H9 (cell line): ENCODE results near the gene ITPKA. TPM values are rescaled to one million over a fixed set of nuclear protein-coding genes. Genes with fewer than 3 reads are reported as not detected.
"Not testable (repeated sequence)": the region's sequence is repeated elsewhere in the genome, so short reads cannot be mapped to it uniquely, and the experiment has no call there.

Experiments used
- DNase-seq: peaks from one replicate; pipeline ENCODE4 v3.0.0-alpha.2; 2017
- H2AFZ ChIP-seq: one replicate; pipeline ENCODE4 v1.6.1; 2013; ENCODE audit warnings: mild to moderate bottlenecking, low read length, control low read depth, moderate library complexity
- H2AK5ac ChIP-seq: 2 replicates; pipeline ENCODE4 v1.6.1; 2013; ENCODE audit warnings: low read length, control low read depth, mixed read lengths; ENCODE audit not compliant: insufficient read length
- H2BK120ac ChIP-seq: one replicate; pipeline ENCODE4 v1.6.1; 2013; ENCODE audit warnings: low read depth, mild to moderate bottlenecking, low read length, control low read depth, inconsistent platforms; ENCODE audit not compliant: poor library complexity, severe bottlenecking
- H2BK12ac ChIP-seq: 2 replicates; pipeline ENCODE4 v1.6.1; 2013; ENCODE audit warnings: low read length, control low read depth, mixed read lengths, low read depth; ENCODE audit not compliant: insufficient read length
- H2BK15ac ChIP-seq: 2 replicates; pipeline ENCODE4 v1.6.1; 2013; ENCODE audit warnings: low read depth, low read length, control low read depth
- H2BK20ac ChIP-seq: one replicate; pipeline ENCODE4 v1.6.1; 2013; ENCODE audit warnings: low read depth, mild to moderate bottlenecking, low read length, control low read depth, inconsistent platforms; ENCODE audit not compliant: poor library complexity, severe bottlenecking
- H2BK5ac ChIP-seq: 2 replicates; pipeline ENCODE4 v1.6.1; 2013; ENCODE audit warnings: low read length, control low read depth, mixed read lengths; ENCODE audit not compliant: insufficient read length
- H3K14ac ChIP-seq: 2 replicates; pipeline ENCODE4 v1.6.1; 2013; ENCODE audit warnings: low read length, control low read depth; ENCODE audit not compliant: insufficient read depth
- H3K18ac ChIP-seq: 2 replicates; pipeline ENCODE4 v1.6.1; 2013; ENCODE audit warnings: low read depth, mild to moderate bottlenecking, mixed read lengths, low read length, control low read depth; ENCODE audit not compliant: insufficient read length
- H3K23ac ChIP-seq: 2 replicates; pipeline ENCODE4 v1.6.1; 2013; ENCODE audit warnings: low read length, control low read depth, mixed read lengths, low read depth; ENCODE audit not compliant: insufficient read length
- H3K23me2 ChIP-seq: 2 replicates; pipeline ENCODE4 v1.6.1; 2013; ENCODE audit warnings: low read depth, mild to moderate bottlenecking, mixed read lengths, low read length, control low read depth; ENCODE audit not compliant: insufficient read length, poor library complexity, severe bottlenecking
- H3K27ac ChIP-seq: 2 replicates; pipeline ENCODE4 v1.5.1; 2013; ENCODE audit warnings: low read length, control low read depth, mixed read lengths, low read depth; ENCODE audit not compliant: insufficient read length
- H3K27me3 ChIP-seq: 2 replicates; pipeline ENCODE4 v1.6.1; 2013; ENCODE audit warnings: low read length, control low read depth, inconsistent platforms; ENCODE audit not compliant: insufficient read depth
- H3K4ac ChIP-seq: 2 replicates; pipeline ENCODE4 v1.6.1; 2013; ENCODE audit warnings: low read depth, mild to moderate bottlenecking, control low read depth, inconsistent platforms, low read length, moderate library complexity
- H3K4me1 ChIP-seq: 2 replicates; pipeline ENCODE4 v1.6.1; 2013; ENCODE audit warnings: low read length, control low read depth, inconsistent platforms; ENCODE audit not compliant: insufficient read depth
- H3K4me2 ChIP-seq: 2 replicates; pipeline ENCODE4 v1.6.1; 2013; ENCODE audit warnings: low read length, control low read depth, mixed read lengths; ENCODE audit not compliant: insufficient read length, insufficient read depth
- H3K56ac ChIP-seq: 2 replicates; pipeline ENCODE4 v1.6.1; 2013; ENCODE audit warnings: low read depth, mild to moderate bottlenecking, mixed read lengths, low read length, control low read depth; ENCODE audit not compliant: insufficient read length
- H3K79me1 ChIP-seq: 2 replicates; pipeline ENCODE4 v1.6.1; 2013; ENCODE audit warnings: low read depth, mild to moderate bottlenecking, moderate library complexity, low read length, control low read depth, inconsistent platforms; ENCODE audit not compliant: insufficient read depth, poor library complexity, severe bottlenecking
- H3K79me2 ChIP-seq: 2 replicates; pipeline ENCODE4 v1.6.1; 2013; ENCODE audit warnings: low read length, control low read depth, inconsistent platforms; ENCODE audit not compliant: insufficient read depth
- H3K9ac ChIP-seq: 2 replicates; pipeline ENCODE4 v1.6.1; 2013; ENCODE audit warnings: low read length, control low read depth, mixed read lengths; ENCODE audit not compliant: insufficient read length; ENCODE audit errors: extremely low read depth
- H3K9me3 ChIP-seq: one replicate; pipeline ENCODE4 v1.6.1; 2013; ENCODE audit warnings: low read depth, low read length, inconsistent platforms; ENCODE audit not compliant: control insufficient read depth
- H3T11ph ChIP-seq: one replicate; pipeline ENCODE4 v1.6.1; 2013; ENCODE audit warnings: mild to moderate bottlenecking, low read length, control low read depth, inconsistent platforms
- H4K20me1 ChIP-seq: one replicate; pipeline ENCODE4 v1.6.1; 2013; ENCODE audit not compliant: control insufficient read depth, insufficient read length, insufficient read depth
- H4K5ac ChIP-seq: 2 replicates; pipeline ENCODE4 v1.6.1; 2013; ENCODE audit warnings: low read depth, mild to moderate bottlenecking, mixed read lengths, low read length, control low read depth; ENCODE audit not compliant: insufficient read length
- H4K8ac ChIP-seq: replicated peaks from 2 replicates; pipeline ENCODE4 v1.6.1; 2013; ENCODE audit warnings: low read length, control low read depth, mixed read lengths, low read depth; ENCODE audit not compliant: insufficient read length
- H4K91ac ChIP-seq: 2 replicates; pipeline ENCODE4 v1.6.1; 2013; ENCODE audit warnings: low read depth, mild to moderate bottlenecking, moderate library complexity, mixed read lengths, low read length, control low read depth; ENCODE audit not compliant: insufficient read length
- H3K27ac Mint-ChIP-seq, 3 experiments: 2 replicates in 2 of 3; 3 replicates in 1 of 3; pipeline ENCODE4 v1.8.0; 2020 to 2021; ENCODE audit warnings: mixed read lengths in 3 of 3, mild to moderate bottlenecking in 1 of 3, moderate library complexity in 1 of 3
- H3K27me3 Mint-ChIP-seq: 2 replicates; pipeline ENCODE4 v1.8.0; 2021; ENCODE audit warnings: low read depth, mild to moderate bottlenecking, moderate library complexity, mixed read lengths
- H3K36me3 Mint-ChIP-seq, 3 experiments: 2 replicates in 2 of 3; 3 replicates in 1 of 3; pipeline ENCODE4 v1.8.0; 2020 to 2021; ENCODE audit warnings: low read depth in 3 of 3, mixed read lengths in 3 of 3; ENCODE audit not compliant: insufficient read depth in 1 of 3
- H3K4me1 Mint-ChIP-seq, 2 experiments: 2 replicates each; pipeline ENCODE4 v1.8.0; 2020; ENCODE audit warnings: mixed read lengths in 2 of 2
- H3K4me3 Mint-ChIP-seq, 2 experiments: 2 replicates in 1 of 2; 3 replicates in 1 of 2; pipeline ENCODE4 v1.8.0; 2020 to 2021; ENCODE audit warnings: mild to moderate bottlenecking in 2 of 2, mixed read lengths in 2 of 2, moderate library complexity in 1 of 2
- H3K9me3 Mint-ChIP-seq, 2 experiments: 2 replicates in 1 of 2; 3 replicates in 1 of 2; pipeline ENCODE4 v1.8.0; 2020; ENCODE audit warnings: mild to moderate bottlenecking in 2 of 2, mixed read lengths in 2 of 2, moderate library complexity in 1 of 2
- WGBS: extraction: QIAGEN DNeasy Blood & Tissue Kit; methylation state at CpG from one replicate; pipeline ENCODE4 v1.1.7; 2013; ENCODE audit warnings: missing lambda C conversion rate, low lambda C conversion rate, mixed read lengths; ENCODE audit not compliant: insufficient read length; ENCODE audit errors: extremely low coverage; 5-methylcytosine and 5-hydroxymethylcytosine counted together
- total RNA-seq: library from RNA; stranded (reverse); gene quantifications from 2 replicates; pipeline ENCODE4 v1.2.1, GENCODE V29; 2021
- TF ChIP-seq, protein P1 (sequence below): fragments of 200-600 bp; sonication (generic); conservative IDR thresholded peaks from 3 replicates; pipeline ENCODE4 v1.8.0; 2021; ENCODE audit warnings: antibody characterized with exemption, mild to moderate bottlenecking

Gene ITPKA
- total RNA-seq, 1 experiment from 2014 or later = 0.77 TPM

DNA sequence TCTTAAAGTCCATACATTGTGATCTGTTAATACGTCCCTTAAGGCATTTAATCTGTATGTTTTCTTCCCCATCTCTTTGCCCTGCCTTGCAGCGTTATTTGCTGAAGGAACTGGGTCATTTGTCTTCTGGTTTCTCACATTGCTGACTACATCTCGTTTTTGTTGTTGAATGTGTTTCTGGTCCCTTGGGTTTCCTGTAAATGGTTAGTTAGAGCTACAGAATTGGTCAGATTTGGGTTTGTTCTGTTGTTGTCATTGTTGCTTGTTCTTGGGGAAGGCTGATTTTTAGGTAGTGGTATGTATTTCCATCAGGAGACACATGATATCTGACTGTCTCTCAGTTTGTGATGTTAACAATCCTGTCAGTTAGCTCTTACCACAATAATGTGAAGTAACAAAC, 27.0 kb upstream of the ITPKA start:
- no peak overlapping the region for H3K23ac ChIP-seq
- no peaks in the 10 kb centered on the region for H3K79me2 ChIP-seq
- no peak overlapping the region for H2AK5ac ChIP-seq
- H2BK120ac ChIP-seq = no peak overlapping the region
- no peaks in the 10 kb centered on the region for H3K23me2 ChIP-seq
- no peaks in the 10 kb centered on the region for H3K9me3 Mint-ChIP-seq
- peaks cover 44 to 81% (median 77%) of the 10 kb centered on the region in 3 experiments; a peak in 6 of 7 replicates for H3K36me3 Mint-ChIP-seq
- no peak overlapping the region for H2BK15ac ChIP-seq
- no peak overlapping the region for H2BK20ac ChIP-seq
- no peak overlapping the region for H3K4ac ChIP-seq
- H3K18ac ChIP-seq = no peak overlapping the region
- no peak overlapping the region for H3K27ac Mint-ChIP-seq
- no peaks in the 10 kb centered on the region for H4K20me1 ChIP-seq
- TF ChIP-seq, protein P1, sequence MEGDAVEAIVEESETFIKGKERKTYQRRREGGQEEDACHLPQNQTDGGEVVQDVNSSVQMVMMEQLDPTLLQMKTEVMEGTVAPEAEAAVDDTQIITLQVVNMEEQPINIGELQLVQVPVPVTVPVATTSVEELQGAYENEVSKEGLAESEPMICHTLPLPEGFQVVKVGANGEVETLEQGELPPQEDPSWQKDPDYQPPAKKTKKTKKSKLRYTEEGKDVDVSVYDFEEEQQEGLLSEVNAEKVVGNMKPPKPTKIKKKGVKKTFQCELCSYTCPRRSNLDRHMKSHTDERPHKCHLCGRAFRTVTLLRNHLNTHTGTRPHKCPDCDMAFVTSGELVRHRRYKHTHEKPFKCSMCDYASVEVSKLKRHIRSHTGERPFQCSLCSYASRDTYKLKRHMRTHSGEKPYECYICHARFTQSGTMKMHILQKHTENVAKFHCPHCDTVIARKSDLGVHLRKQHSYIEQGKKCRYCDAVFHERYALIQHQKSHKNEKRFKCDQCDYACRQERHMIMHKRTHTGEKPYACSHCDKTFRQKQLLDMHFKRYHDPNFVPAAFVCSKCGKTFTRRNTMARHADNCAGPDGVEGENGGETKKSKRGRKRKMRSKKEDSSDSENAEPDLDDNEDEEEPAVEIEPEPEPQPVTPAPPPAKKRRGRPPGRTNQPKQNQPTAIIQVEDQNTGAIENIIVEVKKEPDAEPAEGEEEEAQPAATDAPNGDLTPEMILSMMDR = no peak
- no peak for DNase-seq
- no peak overlapping the region for H3K4me3 Mint-ChIP-seq
- H4K91ac ChIP-seq = no peak overlapping the region
- no peak overlapping the region for H3T11ph ChIP-seq
- no peak overlapping the region for H2BK5ac ChIP-seq
- H4K5ac ChIP-seq = no peak overlapping the region
- H3K9me3 ChIP-seq = no peaks in the 10 kb centered on the region
- H4K8ac ChIP-seq = no peak overlapping the region
- H3K4me1 Mint-ChIP-seq = no peaks in the 10 kb centered on the region
- H3K56ac ChIP-seq = no peak overlapping the region
- H3K4me1 ChIP-seq = no peaks in the 10 kb centered on the region
- no peak overlapping the region for H2AFZ ChIP-seq
- H3K27me3 ChIP-seq = no peaks in the 10 kb centered on the region
- H3K14ac ChIP-seq = no peak overlapping the region
- no peak overlapping the region for H3K4me2 ChIP-seq
- H3K79me1 ChIP-seq = no peaks in the 10 kb centered on the region
- no peaks in the 10 kb centered on the region for H3K27me3 Mint-ChIP-seq
- no peak overlapping the region for H2BK12ac ChIP-seq
- H3K27ac ChIP-seq = no peak overlapping the region
- WGBS = no CpG with 5 or more reads among the region's 3 CpGs
- no peak overlapping the region for H3K9ac ChIP-seq

DNA sequence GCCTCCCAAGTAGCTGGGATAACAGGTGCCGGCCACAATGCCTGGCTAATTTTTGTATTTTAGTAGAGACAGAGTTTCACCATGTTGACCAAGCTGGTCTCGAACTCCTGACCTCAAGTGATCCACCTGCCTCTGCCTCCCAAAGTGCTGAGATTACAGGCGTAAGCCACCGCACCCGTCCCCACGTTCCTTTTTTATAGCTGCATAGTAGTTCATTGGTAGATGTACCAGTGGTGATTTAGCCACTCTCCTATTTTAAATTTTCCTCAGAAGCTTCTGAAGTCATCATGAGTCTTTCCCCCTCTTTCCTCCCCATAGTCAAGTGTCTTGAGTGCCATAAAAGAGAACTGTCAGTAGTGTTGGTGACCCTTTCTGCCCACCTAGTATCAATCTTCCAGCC, 24.0 kb upstream of the ITPKA start:
- H3K18ac ChIP-seq, H4K91ac ChIP-seq, H3K79me1 ChIP-seq, H3K79me2 ChIP-seq, H3K23me2 ChIP-seq, H4K5ac ChIP-seq, H2BK5ac ChIP-seq, H3K14ac ChIP-seq, H2BK20ac ChIP-seq, H3K4me1 Mint-ChIP-seq, H2BK120ac ChIP-seq, H2BK12ac ChIP-seq, H2BK15ac ChIP-seq, H3K9me3 ChIP-seq, H4K8ac ChIP-seq, DNase-seq, H3K4me1 ChIP-seq, H2AK5ac ChIP-seq, H3K9me3 Mint-ChIP-seq, H4K20me1 ChIP-seq, H3K4me2 ChIP-seq, H2AFZ ChIP-seq, H3K27me3 Mint-ChIP-seq, H3K23ac ChIP-seq, H3K27ac ChIP-seq, H3K27ac Mint-ChIP-seq, H3K27me3 ChIP-seq, H3K4ac ChIP-seq, H3K56ac ChIP-seq, H3T11ph ChIP-seq, H3K9ac ChIP-seq: not testable (repeated sequence)
- WGBS = no CpG with 5 or more reads among the region's 6 CpGs
- Mint-ChIP-seq H3K4me3 (0 out of 5 replicates have a peak overlapping the region, but pooled peaks of 1 of the 2 experiments have one; percentile 10), H3K36me3 (peaks cover 48 to 76% (median 76%) of the 10 kb centered on the region in 3 experiments; a peak in 6 of 7 replicates)
